ENCODE measurements around the gene KCNB1.

- TF ChIP-seq, protein P1, sequence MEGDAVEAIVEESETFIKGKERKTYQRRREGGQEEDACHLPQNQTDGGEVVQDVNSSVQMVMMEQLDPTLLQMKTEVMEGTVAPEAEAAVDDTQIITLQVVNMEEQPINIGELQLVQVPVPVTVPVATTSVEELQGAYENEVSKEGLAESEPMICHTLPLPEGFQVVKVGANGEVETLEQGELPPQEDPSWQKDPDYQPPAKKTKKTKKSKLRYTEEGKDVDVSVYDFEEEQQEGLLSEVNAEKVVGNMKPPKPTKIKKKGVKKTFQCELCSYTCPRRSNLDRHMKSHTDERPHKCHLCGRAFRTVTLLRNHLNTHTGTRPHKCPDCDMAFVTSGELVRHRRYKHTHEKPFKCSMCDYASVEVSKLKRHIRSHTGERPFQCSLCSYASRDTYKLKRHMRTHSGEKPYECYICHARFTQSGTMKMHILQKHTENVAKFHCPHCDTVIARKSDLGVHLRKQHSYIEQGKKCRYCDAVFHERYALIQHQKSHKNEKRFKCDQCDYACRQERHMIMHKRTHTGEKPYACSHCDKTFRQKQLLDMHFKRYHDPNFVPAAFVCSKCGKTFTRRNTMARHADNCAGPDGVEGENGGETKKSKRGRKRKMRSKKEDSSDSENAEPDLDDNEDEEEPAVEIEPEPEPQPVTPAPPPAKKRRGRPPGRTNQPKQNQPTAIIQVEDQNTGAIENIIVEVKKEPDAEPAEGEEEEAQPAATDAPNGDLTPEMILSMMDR (IDR thresholded peaks at IDR 0.05), result no peak
- TF ChIP-seq POLR2A (IDR thresholded peaks at IDR 0.05), result no peak
Measured at GRCh38 chr20:49392745-49393144, 89.7 kb downstream of the KCNB1 start.

All from stomach (tissue), 4 donors.